Adrenal gland (tissue), 5 donors: ENCODE data around the gene ERICH6.

Experiments used
- POLR2A ChIP-seq, 2 donors: fragments of 450-650 bp; IDR thresholded peaks; one replicate each; pipeline ENCODE4 v1.6.1; 2017; ENCODE audit warnings: antibody characterized with exemption in 2 of 2, mild to moderate bottlenecking in 2 of 2, moderate library complexity in 1 of 2
- TF ChIP-seq, protein P1 (sequence below), 6 experiments: fragments of 450-650 bp in 4 of 6; fragments of 200-600 bp in 2 of 6; sonication (generic) in 1 of 6; IDR thresholded peaks; 1 replicate in 5 of 6; 2 replicates in 1 of 6; pipeline versions ENCODE4 v1.5.1 to v1.8.0; 2016 to 2021; ENCODE audit warnings: antibody characterized with exemption in 6 of 6, mild to moderate bottlenecking in 2 of 6, moderate library complexity in 1 of 6
- donor health status: DM: no; HTN: no; CAD: no.

DNA sequence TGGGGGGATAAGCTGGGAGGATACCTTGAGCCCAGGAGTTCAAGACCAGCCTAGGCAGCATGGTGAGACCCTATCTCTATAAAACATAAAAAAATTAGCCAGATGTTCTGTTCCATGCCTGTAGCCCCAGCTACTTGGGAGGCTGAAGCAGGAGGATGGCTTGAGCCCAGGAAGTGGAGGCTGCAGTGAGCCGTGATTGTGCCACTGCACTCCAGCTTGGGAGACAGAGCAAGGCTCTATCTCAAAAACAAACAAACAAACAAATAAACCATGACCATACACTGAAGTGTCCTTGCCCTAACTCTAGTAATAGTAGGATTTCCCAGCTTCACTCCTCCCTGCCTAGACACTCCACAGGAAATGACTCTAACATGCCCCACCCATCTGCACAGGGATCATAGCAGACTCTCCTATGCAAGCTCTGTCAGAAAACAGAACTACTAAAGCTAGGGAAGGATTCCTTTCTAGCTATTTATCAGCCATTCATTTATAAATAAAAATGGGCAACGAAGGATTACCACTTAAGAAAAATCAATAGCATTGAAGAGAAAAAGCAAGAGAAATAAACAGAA is 4.6 kb downstream of the ERICH6 start:
- TF ChIP-seq, protein P1, sequence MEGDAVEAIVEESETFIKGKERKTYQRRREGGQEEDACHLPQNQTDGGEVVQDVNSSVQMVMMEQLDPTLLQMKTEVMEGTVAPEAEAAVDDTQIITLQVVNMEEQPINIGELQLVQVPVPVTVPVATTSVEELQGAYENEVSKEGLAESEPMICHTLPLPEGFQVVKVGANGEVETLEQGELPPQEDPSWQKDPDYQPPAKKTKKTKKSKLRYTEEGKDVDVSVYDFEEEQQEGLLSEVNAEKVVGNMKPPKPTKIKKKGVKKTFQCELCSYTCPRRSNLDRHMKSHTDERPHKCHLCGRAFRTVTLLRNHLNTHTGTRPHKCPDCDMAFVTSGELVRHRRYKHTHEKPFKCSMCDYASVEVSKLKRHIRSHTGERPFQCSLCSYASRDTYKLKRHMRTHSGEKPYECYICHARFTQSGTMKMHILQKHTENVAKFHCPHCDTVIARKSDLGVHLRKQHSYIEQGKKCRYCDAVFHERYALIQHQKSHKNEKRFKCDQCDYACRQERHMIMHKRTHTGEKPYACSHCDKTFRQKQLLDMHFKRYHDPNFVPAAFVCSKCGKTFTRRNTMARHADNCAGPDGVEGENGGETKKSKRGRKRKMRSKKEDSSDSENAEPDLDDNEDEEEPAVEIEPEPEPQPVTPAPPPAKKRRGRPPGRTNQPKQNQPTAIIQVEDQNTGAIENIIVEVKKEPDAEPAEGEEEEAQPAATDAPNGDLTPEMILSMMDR (IDR thresholded peaks at IDR 0.05), result no peak
- no peak for TF ChIP-seq POLR2A (IDR thresholded peaks at IDR 0.05)
